Chondrocyte (in vitro differentiated cells): ENCODE measurements around the gene STK10. TPM values are rescaled to one million over a fixed set of nuclear protein-coding genes. Genes with fewer than 3 reads are reported as not detected.

Source experiments
- DNase-seq: peaks from one replicate; pipeline ENCODE4 v3.0.0; 2021; ENCODE audit warnings: mixed read lengths, low spot score
- H3K27ac Mint-ChIP-seq: one replicate; pipeline ENCODE4 v1.8.0; 2021; ENCODE audit warnings: mild to moderate bottlenecking, moderate library complexity, mixed read lengths; ENCODE audit not compliant: unreplicated experiment
- H3K27me3 Mint-ChIP-seq: 2 replicates; pipeline ENCODE4 v1.8.0; 2021; ENCODE audit warnings: low read depth, mixed read lengths
- H3K36me3 Mint-ChIP-seq: 2 replicates; pipeline ENCODE4 v1.8.0; 2021; ENCODE audit warnings: low read depth, mixed read lengths
- H3K4me1 Mint-ChIP-seq: 2 replicates; pipeline ENCODE4 v1.8.0; 2021; ENCODE audit warnings: low read depth, mild to moderate bottlenecking, mixed read lengths
- H3K4me3 Mint-ChIP-seq: one replicate; pipeline ENCODE4 v1.8.0; 2021; ENCODE audit warnings: mild to moderate bottlenecking, moderate library complexity, mixed read lengths; ENCODE audit not compliant: unreplicated experiment
- H3K9me3 Mint-ChIP-seq: 2 replicates; pipeline ENCODE4 v1.8.0; 2021; ENCODE audit warnings: low read depth, mixed read lengths
- total RNA-seq: library from RNA; stranded (reverse); gene quantifications from 3 replicates; pipeline ENCODE4 v1.2.1, GENCODE V29; 2021
- TF ChIP-seq, protein P1 (sequence below): fragments of 200-600 bp; sonication (generic); IDR thresholded peaks from 2 replicates; pipeline ENCODE4 v1.5.0; 2021; ENCODE audit warnings: antibody characterized with exemption, mild to moderate bottlenecking, moderate library complexity

The STK10 gene
- total RNA-seq, 1 donor from 2014 or later, result 45.9 TPM

DNA sequence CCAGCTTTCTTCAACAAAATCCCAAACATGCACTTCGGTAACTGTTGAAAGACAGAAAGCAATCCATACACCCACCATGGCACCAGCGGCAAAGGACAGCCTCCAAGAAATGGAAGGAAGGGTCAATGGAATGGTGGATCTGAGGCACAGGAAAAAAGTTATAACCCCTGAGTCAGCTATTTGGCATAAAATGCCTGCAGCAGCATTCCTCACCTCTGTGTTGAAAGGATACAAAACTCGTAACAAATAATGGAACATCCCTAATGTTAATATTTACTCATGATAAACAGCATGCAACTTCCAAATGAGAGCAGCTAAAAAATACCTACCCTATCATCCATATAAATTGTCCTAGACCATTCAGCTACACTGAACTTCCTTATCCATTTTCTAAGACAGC, 191.0 kb downstream of the STK10 start:
- no peaks in the 10 kb centered on the region for H3K36me3 Mint-ChIP-seq
- no peak for DNase-seq
- H3K4me3 Mint-ChIP-seq, result no peak overlapping the region
- H3K27ac Mint-ChIP-seq, result no peak overlapping the region
- peaks cover 44% of the 10 kb centered on the region for H3K4me1 Mint-ChIP-seq
- no peaks in the 10 kb centered on the region for H3K27me3 Mint-ChIP-seq
- H3K9me3 Mint-ChIP-seq, result no peaks in the 10 kb centered on the region
- TF ChIP-seq, protein P1, sequence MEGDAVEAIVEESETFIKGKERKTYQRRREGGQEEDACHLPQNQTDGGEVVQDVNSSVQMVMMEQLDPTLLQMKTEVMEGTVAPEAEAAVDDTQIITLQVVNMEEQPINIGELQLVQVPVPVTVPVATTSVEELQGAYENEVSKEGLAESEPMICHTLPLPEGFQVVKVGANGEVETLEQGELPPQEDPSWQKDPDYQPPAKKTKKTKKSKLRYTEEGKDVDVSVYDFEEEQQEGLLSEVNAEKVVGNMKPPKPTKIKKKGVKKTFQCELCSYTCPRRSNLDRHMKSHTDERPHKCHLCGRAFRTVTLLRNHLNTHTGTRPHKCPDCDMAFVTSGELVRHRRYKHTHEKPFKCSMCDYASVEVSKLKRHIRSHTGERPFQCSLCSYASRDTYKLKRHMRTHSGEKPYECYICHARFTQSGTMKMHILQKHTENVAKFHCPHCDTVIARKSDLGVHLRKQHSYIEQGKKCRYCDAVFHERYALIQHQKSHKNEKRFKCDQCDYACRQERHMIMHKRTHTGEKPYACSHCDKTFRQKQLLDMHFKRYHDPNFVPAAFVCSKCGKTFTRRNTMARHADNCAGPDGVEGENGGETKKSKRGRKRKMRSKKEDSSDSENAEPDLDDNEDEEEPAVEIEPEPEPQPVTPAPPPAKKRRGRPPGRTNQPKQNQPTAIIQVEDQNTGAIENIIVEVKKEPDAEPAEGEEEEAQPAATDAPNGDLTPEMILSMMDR, result no peak

DNA sequence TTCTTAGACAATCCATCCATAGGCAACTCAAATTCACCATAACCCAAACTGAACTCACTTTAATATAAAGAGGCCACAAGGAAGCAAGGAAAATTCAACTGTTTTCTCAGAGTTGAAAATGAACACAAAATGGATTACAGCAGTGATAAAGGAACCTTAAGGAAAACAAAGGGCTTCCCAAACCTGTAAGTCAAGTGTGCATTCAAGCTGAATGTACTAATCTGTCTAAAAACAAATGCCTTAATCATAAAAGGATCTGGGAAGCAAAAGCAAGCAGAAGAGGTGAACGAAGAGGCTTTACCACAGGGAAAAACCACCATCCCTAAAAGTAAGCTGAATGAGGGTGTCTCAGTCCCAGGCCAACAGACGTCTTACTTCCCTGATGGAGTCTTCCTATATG, 195.2 kb downstream of the STK10 start:
- Mint-ChIP-seq H3K9me3 (no peaks in the 10 kb centered on the region), H3K27ac (peak overlapping the region; percentile 17), H3K27me3 (no peaks in the 10 kb centered on the region), H3K4me1 (peaks cover 37% of the 10 kb centered on the region), H3K36me3 (peaks cover 1% of the 10 kb centered on the region), H3K4me3 (no peak overlapping the region)
- TF ChIP-seq, protein P1, result no peak
- no peak for DNase-seq

DNA sequence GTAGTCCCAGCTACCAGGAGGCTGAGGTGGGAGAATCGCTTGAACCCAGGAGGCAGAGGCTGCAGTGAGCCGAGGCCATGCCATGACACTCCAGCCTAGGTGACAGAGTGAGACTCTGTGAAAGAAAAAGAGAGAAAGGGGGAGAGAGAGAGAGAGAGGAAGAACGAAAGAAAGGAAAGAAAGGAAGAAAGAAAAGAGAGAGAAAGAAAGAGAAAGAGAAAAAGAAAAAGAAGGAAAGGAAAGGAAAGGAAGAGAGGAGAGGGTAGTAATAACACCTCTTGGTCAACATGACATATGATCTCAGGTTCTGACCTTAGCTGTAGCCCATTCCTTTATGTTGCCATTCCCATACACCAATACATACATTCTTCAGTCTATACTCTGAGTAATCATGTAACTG, 195.7 kb downstream of the STK10 start:
- H3K4me3 Mint-ChIP-seq, result no peak overlapping the region
- peaks cover 3% of the 10 kb centered on the region for H3K36me3 Mint-ChIP-seq
- no peaks in the 10 kb centered on the region for H3K9me3 Mint-ChIP-seq
- TF ChIP-seq, protein P1, result no peak
- H3K27ac Mint-ChIP-seq, result peak overlapping the region; percentile 17
- H3K4me1 Mint-ChIP-seq, result peaks cover 32% of the 10 kb centered on the region
- H3K27me3 Mint-ChIP-seq, result no peaks in the 10 kb centered on the region
- DNase-seq, result no peak

Other genes with a start within 250 kb of the STK10 start
- gene FBXW11, start 181.6 kb downstream of the STK10 start, total RNA-seq, result 54.8 to 58.1 TPM (median 54.8 TPM) in 3 replicates
- gene EFCAB9, start 5.9 kb upstream of the STK10 start, total RNA-seq, result not detected in 3 replicates
- 37.6 to 38.9 TPM (median 38.4 TPM) in 3 replicates for gene UBTD2, start 95.5 kb upstream of the STK10 start, total RNA-seq